ENCODE results near the gene LDLRAD3.

The LDLRAD3 gene

GRCh38 chr11:36110668-36111410 is 167.0 kb downstream of the LDLRAD3 start:
- ChIA-PET POLR2A (no interaction called here), CTCF (no interaction called here)
- DNase-seq (ENCODE audit: extremely low spot score), result no peak
- no peak for TF ChIP-seq LEF1 (IDR thresholded peaks at IDR 0.05; ENCODE audit: borderline replicate concordance)
- no peak for TF ChIP-seq TARDBP (IDR thresholded peaks at IDR 0.05)
- no peak for TF ChIP-seq PKNOX1 (IDR thresholded peaks at IDR 0.05)
- no peak for TF ChIP-seq SUZ12 (IDR thresholded peaks at IDR 0.05)
- no peak for TF ChIP-seq ELF4 (IDR thresholded peaks at IDR 0.05)
- no peak for TF ChIP-seq ZNF384 (IDR thresholded peaks at IDR 0.05)
- TF ChIP-seq NFRKB (IDR thresholded peaks at IDR 0.05), result no peak
- TF ChIP-seq L3MBTL2 (conservative IDR thresholded peaks at IDR 0.05), result no peak
- no peak for TF ChIP-seq FOXM1 (IDR thresholded peaks at IDR 0.05; ENCODE audit: borderline replicate concordance)
- no peak for TF ChIP-seq HDGF (IDR thresholded peaks at IDR 0.05; ENCODE audit: borderline replicate concordance)
- no peak for TF ChIP-seq FOXK2 (IDR thresholded peaks at IDR 0.05)
- no peak for TF ChIP-seq SP1 (IDR thresholded peaks at IDR 0.05)
- TF ChIP-seq BHLHE40 (IDR thresholded peaks at IDR 0.05; ENCODE audit: borderline replicate concordance), result no peak

GRCh38 chr11:36114095-36114494 is 170.2 kb downstream of the LDLRAD3 start:
- ChIA-PET CTCF (no interaction called here), POLR2A (no interaction called here)
- TF ChIP-seq FOXA1 (IDR thresholded peaks at IDR 0.05) (no peak), ZNF384 (IDR thresholded peaks at IDR 0.05) (no peak), ELF4 (IDR thresholded peaks at IDR 0.05) (no peak), HDGF (IDR thresholded peaks at IDR 0.05; ENCODE audit: borderline replicate concordance) (no peak), FOXM1 (IDR thresholded peaks at IDR 0.05; ENCODE audit: borderline replicate concordance) (no peak), SUZ12 (IDR thresholded peaks at IDR 0.05) (no peak), L3MBTL2 (conservative IDR thresholded peaks at IDR 0.05) (no peak), ARNT (IDR thresholded peaks at IDR 0.05) (no peak), BHLHE40 (IDR thresholded peaks at IDR 0.05; ENCODE audit: borderline replicate concordance) (no peak), SP1 (IDR thresholded peaks at IDR 0.05) (no peak), LEF1 (IDR thresholded peaks at IDR 0.05; ENCODE audit: borderline replicate concordance) (no peak), FOXK2 (IDR thresholded peaks at IDR 0.05) (no peak), TARDBP (IDR thresholded peaks at IDR 0.05) (no peak), CTBP1 (IDR thresholded peaks at IDR 0.05; ENCODE audit: borderline replicate concordance) (no peak), PKNOX1 (IDR thresholded peaks at IDR 0.05) (no peak)
- no peak for DNase-seq (ENCODE audit: extremely low spot score)

DNA sequence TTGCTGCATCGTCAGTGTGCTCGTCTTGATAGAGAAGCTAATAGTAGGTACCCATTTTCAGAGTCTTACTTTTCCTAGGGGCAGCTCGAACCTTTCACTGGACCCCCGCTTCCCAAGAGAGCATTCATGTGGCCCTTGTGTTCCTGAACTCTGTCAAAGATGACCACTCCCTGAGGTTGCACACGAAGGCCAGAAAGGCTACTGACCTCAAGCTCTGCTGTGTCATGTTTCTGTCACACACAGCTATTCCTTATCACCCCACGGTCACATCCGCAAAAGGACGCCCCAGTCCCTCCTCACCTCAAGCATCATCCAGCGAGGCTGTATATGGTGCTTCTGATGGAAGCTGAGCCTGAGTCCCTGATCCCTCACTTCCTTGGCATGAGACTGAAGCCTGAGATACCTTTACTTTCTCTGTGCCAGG is 171.5 kb downstream of the LDLRAD3 start:
- ChIA-PET POLR2A (no interaction called here), CTCF (no interaction called here)

GRCh38 chr11:36116161-36116560 is 172.3 kb downstream of the LDLRAD3 start:
- ChIA-PET POLR2A (no interaction called here), CTCF (no interaction called here)
- TF ChIP-seq SUZ12 (IDR thresholded peaks at IDR 0.05) (no peak), FOXK2 (IDR thresholded peaks at IDR 0.05) (no peak), ARNT (IDR thresholded peaks at IDR 0.05) (no peak), HDGF (IDR thresholded peaks at IDR 0.05; ENCODE audit: borderline replicate concordance) (no peak), TARDBP (IDR thresholded peaks at IDR 0.05) (no peak), ELF4 (IDR thresholded peaks at IDR 0.05) (no peak), L3MBTL2 (conservative IDR thresholded peaks at IDR 0.05) (no peak), PKNOX1 (IDR thresholded peaks at IDR 0.05) (no peak), LEF1 (IDR thresholded peaks at IDR 0.05; ENCODE audit: borderline replicate concordance) (no peak), BHLHE40 (IDR thresholded peaks at IDR 0.05; ENCODE audit: borderline replicate concordance) (no peak), FOXM1 (IDR thresholded peaks at IDR 0.05; ENCODE audit: borderline replicate concordance) (no peak), FOXA1 (IDR thresholded peaks at IDR 0.05) (no peak), SP1 (IDR thresholded peaks at IDR 0.05) (no peak), CTBP1 (IDR thresholded peaks at IDR 0.05; ENCODE audit: borderline replicate concordance) (no peak), ZNF384 (IDR thresholded peaks at IDR 0.05) (no peak)
- DNase-seq (ENCODE audit: extremely low spot score), result no peak

More for the DNA sequence above, 171.5 kb downstream of the LDLRAD3 start:
- DNase-seq (ENCODE audit: extremely low spot score), result no peak
- no peak for TF ChIP-seq HDGF (IDR thresholded peaks at IDR 0.05; ENCODE audit: borderline replicate concordance)
- TF ChIP-seq ELF4 (IDR thresholded peaks at IDR 0.05), result no peak
- TF ChIP-seq LEF1 (IDR thresholded peaks at IDR 0.05; ENCODE audit: borderline replicate concordance), result no peak
- TF ChIP-seq FOXA1 (IDR thresholded peaks at IDR 0.05), result no peak
- TF ChIP-seq SUZ12 (IDR thresholded peaks at IDR 0.05), result no peak
- no peak for TF ChIP-seq FOXM1 (IDR thresholded peaks at IDR 0.05; ENCODE audit: borderline replicate concordance)
- TF ChIP-seq ARNT (IDR thresholded peaks at IDR 0.05), result no peak
- TF ChIP-seq L3MBTL2 (conservative IDR thresholded peaks at IDR 0.05), result no peak

- ChIA-PET POLR2A (interaction anchor here (0.6 kb wide), 1 partner anchor 254 kb away, joined by 3 read pairs; no protein-coding TSS in a partner anchor), CTCF (no interaction called here)
- TF ChIP-seq ELF4 (IDR thresholded peaks at IDR 0.05) (no peak), SUZ12 (IDR thresholded peaks at IDR 0.05) (no peak), HDGF (IDR thresholded peaks at IDR 0.05; ENCODE audit: borderline replicate concordance) (no peak), L3MBTL2 (conservative IDR thresholded peaks at IDR 0.05) (no peak), PKNOX1 (IDR thresholded peaks at IDR 0.05) (no peak), LEF1 (IDR thresholded peaks at IDR 0.05; ENCODE audit: borderline replicate concordance) (no peak), TARDBP (IDR thresholded peaks at IDR 0.05) (no peak), FOXM1 (IDR thresholded peaks at IDR 0.05; ENCODE audit: borderline replicate concordance) (no peak), ARNT (IDR thresholded peaks at IDR 0.05) (no peak), SP1 (IDR thresholded peaks at IDR 0.05) (no peak), BHLHE40 (IDR thresholded peaks at IDR 0.05; ENCODE audit: borderline replicate concordance) (no peak), FOXK2 (IDR thresholded peaks at IDR 0.05) (no peak), ZNF384 (IDR thresholded peaks at IDR 0.05) (no peak), NFRKB (IDR thresholded peaks at IDR 0.05) (no peak), CTBP1 (IDR thresholded peaks at IDR 0.05; ENCODE audit: borderline replicate concordance) (no peak), FOXA1 (IDR thresholded peaks at IDR 0.05) (no peak)
- DNase-seq (ENCODE audit: extremely low spot score), result no peak
Observed at GRCh38 chr11:36118084-36118483, 174.2 kb downstream of the LDLRAD3 start.

Data from HEK293T (cell line).